Cardiac muscle cell (in vitro differentiated cells and primary cell): ENCODE data around the gene TOX2. TPM values are rescaled to one million over a fixed set of nuclear protein-coding genes. Genes with fewer than 3 reads are reported as not detected.

Source experiments
- DNase-seq, 2 donors: peaks; one replicate each; pipeline versions ENCODE4 v3.0.0 to v3.0.0-alpha.2; 2010 to 2017; ENCODE audit warnings: low read depth in 1 of 2, low spot score in 1 of 2
- H3K27ac ChIP-seq: fragments of 200-600 bp; sonication (generic); 2 replicates; pipeline ENCODE4 v1.5.1; 2016
- H3K27me3 ChIP-seq: fragments of 200-600 bp; sonication (generic); 2 replicates; pipeline ENCODE4 v1.6.0; 2016; ENCODE audit warnings: control low read depth
- H3K36me3 ChIP-seq: fragments of 200-600 bp; sonication (generic); 2 replicates; pipeline ENCODE4 v1.5.1; 2016; ENCODE audit warnings: control low read depth
- H3K4me1 ChIP-seq: fragments of 200-600 bp; sonication (generic); 2 replicates; pipeline ENCODE4 v1.8.1; 2017; ENCODE audit warnings: low read depth, mild to moderate bottlenecking, mixed run types
- H3K4me3 ChIP-seq: fragments of 200-600 bp; sonication (generic); 2 replicates; pipeline ENCODE4 v1.5.1; 2016; ENCODE audit warnings: mild to moderate bottlenecking
- H3K9me3 ChIP-seq: fragments of 200-600 bp; sonication (generic); 2 replicates; pipeline ENCODE4 v1.5.1; 2017; ENCODE audit warnings: low read depth, mild to moderate bottlenecking, control low read depth
- polyA plus RNA-seq: library from polyadenylated mRNA; unstranded; fragments of >200 nt; fragmentation: Nextera tagmentation; extraction: Ambion mirVana; gene quantifications from 2 replicates; pipeline ENCODE4 v1.2.1, GENCODE V29; 2016
- total RNA-seq: library from RNA; depleted of rRNA; stranded (reverse); fragments of >200 nt; gene quantifications from 2 replicates; pipeline ENCODE4 v1.2.3, GENCODE V29; 2016
- TF ChIP-seq, protein P1 (sequence below): IDR thresholded peaks from 2 replicates; pipeline ENCODE4 v1.5.1; 2012; ENCODE audit warnings: low read depth, mild to moderate bottlenecking, low read length

The TOX2 gene
- total and polyA plus RNA-seq, 2 experiments from 2014 or later, result 0.09 to 0.32 TPM

DNA sequence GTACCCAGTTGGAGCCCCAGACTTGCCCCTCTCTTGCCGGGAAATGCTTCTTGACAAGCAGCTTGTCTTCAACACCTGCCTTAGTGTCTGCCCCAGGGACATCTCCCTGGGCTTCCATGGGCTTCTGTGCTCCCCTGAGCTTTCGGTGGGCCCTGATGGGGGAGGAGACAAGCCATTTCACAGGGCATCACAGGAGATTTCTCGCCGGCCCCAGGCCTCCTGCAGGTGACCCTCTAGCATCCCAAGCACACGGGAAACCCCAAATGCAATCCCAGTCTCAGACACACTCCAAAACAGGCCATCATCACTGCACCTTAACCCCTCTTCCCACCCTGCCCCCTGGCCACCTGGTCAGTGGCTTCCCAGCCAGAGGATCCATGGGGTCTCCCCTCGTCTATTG lies 197.8 kb downstream of the TOX2 start:
- TF ChIP-seq, protein P1, sequence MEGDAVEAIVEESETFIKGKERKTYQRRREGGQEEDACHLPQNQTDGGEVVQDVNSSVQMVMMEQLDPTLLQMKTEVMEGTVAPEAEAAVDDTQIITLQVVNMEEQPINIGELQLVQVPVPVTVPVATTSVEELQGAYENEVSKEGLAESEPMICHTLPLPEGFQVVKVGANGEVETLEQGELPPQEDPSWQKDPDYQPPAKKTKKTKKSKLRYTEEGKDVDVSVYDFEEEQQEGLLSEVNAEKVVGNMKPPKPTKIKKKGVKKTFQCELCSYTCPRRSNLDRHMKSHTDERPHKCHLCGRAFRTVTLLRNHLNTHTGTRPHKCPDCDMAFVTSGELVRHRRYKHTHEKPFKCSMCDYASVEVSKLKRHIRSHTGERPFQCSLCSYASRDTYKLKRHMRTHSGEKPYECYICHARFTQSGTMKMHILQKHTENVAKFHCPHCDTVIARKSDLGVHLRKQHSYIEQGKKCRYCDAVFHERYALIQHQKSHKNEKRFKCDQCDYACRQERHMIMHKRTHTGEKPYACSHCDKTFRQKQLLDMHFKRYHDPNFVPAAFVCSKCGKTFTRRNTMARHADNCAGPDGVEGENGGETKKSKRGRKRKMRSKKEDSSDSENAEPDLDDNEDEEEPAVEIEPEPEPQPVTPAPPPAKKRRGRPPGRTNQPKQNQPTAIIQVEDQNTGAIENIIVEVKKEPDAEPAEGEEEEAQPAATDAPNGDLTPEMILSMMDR, result no peak
- H3K4me1 ChIP-seq, result peaks cover 2% of the 10 kb centered on the region
- peak overlapping the region; percentile 59 for H3K27ac ChIP-seq
- no peak overlapping the region for H3K4me3 ChIP-seq
- no peak for DNase-seq
- H3K9me3 ChIP-seq, result no peaks in the 10 kb centered on the region
- no peaks in the 10 kb centered on the region for H3K27me3 ChIP-seq
- H3K36me3 ChIP-seq, result peaks cover 24% of the 10 kb centered on the region

DNA sequence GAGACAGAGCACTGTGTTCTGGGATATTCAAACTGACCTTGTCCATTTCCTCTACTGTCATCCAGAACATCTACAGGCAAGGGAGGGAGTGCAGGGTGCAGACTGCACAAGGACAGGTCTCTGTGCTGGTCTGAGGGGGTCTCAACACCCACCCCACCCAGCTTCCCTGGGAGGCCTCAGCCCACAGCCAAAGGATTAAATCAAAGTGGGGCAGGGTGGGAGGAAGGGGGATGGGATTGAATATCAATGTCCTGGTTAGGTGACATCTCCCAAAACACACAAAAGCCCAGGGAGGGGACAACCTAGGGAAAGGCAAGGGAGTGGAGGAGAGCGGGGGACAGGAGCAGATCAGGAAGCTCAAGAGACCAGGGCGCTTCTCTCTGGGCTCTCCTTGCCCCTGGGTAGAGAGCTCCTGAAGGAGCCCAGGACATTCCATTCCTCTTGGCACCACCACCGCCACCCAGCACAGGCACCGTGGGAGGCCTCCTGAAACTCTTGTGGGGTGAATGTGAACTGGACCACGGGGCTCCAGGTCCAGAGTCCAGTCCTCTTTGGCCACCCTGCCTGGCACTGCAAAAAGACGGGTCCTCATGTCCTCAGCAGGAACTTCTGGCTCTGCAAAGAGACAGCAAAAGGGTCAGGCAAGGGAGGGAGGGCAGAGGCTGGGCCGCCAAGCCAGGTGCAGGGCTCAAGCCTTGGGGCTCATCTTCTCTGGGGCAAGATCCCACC lies 198.4 kb downstream of the TOX2 start:
- no peak for DNase-seq

DNA sequence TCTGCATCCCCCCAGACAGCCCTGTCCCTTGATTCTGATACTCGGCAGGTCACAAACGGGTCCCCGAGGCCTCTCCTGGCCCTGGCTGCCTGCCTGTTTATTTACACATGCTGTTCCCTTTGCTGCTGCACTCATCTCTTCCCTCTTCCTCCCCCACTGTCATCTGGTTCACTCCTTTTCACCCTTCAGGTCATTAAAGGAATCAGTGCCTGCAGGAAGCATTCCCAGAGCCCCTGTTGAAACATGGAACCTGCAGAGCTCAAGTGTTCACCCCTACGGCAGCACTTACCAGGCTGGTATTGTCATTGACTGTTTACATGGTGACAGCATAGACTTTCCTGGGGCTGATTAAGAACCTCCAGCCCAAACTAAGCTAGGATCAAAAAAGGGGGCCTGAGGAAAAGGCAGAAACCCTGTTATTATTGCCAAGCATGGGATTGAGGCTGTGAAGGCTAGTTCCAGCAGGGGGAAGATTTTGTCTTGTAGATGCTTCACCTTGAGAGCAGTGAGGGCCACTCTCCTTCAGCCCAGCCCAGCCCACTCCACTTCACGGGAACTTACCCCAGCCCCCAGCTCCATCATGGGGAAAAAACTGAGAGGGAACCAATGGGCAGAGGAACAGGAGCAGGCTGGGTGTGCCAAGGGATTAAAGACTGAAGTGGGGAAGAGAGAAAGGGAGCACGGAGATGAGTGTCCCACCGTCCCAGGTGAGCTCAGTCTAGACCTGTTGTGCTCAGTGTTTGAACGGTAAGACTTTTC lies 199.1 kb downstream of the TOX2 start:
- Histone ChIP-seq H3K27me3 (no peaks in the 10 kb centered on the region), H3K27ac (peak overlapping the region; percentile 59), H3K4me3 (no peak overlapping the region), H3K9me3 (no peaks in the 10 kb centered on the region), H3K4me1 (peaks cover 2% of the 10 kb centered on the region), H3K36me3 (peaks cover 29% of the 10 kb centered on the region)
- TF ChIP-seq, protein P1, result no peak
- DNase-seq, result no peak

More for the DNA sequence above, 198.4 kb downstream of the TOX2 start:
- Histone ChIP-seq H3K36me3 (peaks cover 29% of the 10 kb centered on the region), H3K4me3 (no peak overlapping the region), H3K4me1 (peaks cover 2% of the 10 kb centered on the region), H3K27me3 (no peaks in the 10 kb centered on the region), H3K9me3 (no peaks in the 10 kb centered on the region), H3K27ac (peak overlapping the region; percentile 59)
- TF ChIP-seq, protein P1, result no peak

DNA sequence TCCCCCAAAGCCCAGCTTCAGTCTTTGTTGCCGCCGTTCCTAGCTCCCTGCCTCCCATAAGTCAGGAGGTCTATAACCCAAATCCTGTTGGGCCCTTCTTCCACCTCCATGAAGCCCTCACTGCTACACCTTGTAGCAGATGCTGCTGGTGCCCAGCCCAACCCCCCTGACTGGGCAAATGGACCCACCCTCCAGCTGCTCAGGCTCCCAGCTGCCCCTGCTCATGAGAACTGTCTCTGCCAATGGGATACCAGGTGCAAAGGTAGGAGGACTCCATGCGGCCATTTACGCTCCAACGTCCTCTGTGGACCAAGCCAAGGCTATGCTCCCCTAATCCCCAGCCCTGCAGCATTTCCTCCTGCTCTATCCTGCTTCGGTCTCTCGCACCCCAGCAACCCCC lies 200.5 kb downstream of the TOX2 start:
- H3K9me3 ChIP-seq, result no peaks in the 10 kb centered on the region
- no peak for DNase-seq
- no peak overlapping the region for H3K27ac ChIP-seq
- no peak overlapping the region for H3K4me3 ChIP-seq
- H3K36me3 ChIP-seq, result peaks cover 29% of the 10 kb centered on the region
- H3K27me3 ChIP-seq, result no peaks in the 10 kb centered on the region
- H3K4me1 ChIP-seq, result peaks cover 2% of the 10 kb centered on the region
- TF ChIP-seq, protein P1, result no peak

DNA sequence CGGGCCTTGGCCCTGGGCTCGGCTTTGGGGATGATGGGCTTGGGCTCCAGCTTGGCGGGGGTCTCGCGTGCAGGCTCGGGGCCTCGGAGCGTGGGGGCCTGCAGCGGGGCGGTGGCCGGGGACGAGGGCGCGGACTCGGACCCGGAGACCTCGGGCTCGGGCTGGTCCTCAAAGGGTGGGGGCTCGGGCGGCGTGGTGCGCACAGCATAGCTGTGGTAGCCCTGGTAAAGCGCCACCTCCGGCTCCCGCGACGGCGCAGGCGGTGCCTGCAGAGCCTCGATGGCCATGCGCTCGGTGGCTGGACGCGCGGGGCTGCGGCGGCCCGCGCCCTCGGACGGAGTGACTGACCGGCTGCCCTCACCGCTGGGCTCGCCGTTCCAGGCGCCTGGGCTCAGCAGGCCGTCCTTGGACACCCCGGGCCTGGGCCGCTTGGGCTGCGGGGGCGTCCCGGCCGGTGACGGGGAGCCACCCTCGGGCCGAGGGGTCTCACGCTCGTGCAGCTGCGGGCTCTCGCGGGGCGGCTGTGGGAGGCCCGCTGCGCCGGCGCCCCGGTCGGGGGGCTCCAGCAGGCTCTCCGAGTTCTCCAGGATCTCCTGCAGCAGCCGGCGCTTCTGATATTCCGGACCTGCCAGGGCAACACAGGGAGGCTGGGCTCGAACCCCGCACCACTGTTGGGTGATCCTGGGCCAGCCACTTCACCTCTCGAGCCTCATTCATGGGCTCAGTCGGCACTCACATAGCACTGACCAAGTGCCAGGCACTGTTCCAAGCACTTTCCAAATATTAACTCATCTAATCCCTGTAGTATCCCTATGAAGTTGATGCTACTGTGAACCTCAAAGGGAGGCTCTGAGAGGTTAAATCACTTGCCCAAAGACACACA lies 201.4 kb downstream of the TOX2 start:
- Histone ChIP-seq H3K27me3 (no peaks in the 10 kb centered on the region), H3K27ac (no peak overlapping the region), H3K9me3 (no peaks in the 10 kb centered on the region), H3K36me3 (peaks cover 29% of the 10 kb centered on the region), H3K4me3 (no peak overlapping the region), H3K4me1 (peaks cover 6% of the 10 kb centered on the region)
- TF ChIP-seq, protein P1, result no peak
- no peak for DNase-seq
